ENCODE measurements around the gene CRYBB2. TPM values are rescaled to one million over a fixed set of nuclear protein-coding genes. Genes with fewer than 3 reads are reported as not detected.

The CRYBB2 gene
- total and polyA plus RNA-seq, 12 donors, result 0.24 to 1.9 (median 1.1) TPM; not detected in 8

Small RNA genes within 50 kb of the gene (small RNA-seq; reads per million reads assigned to genes)
- 0 reads per million in 2 donors for gene Z99916.2

Other genes starting within 250 kb of the CRYBB2 start
- under 1 TPM in 3 of 9 donors, not detected in 6; 0.50 to 0.88 (median 0.57) TPM for gene CRYBB3, start 19.8 kb upstream of the CRYBB2 start, total RNA-seq
- gene CRYBB3, start 19.8 kb upstream of the CRYBB2 start, polyA plus RNA-seq, result 1 to 10 TPM in 1 of 3 donors, under 1 TPM in 1, not detected in 1; 0.57 to 2.7 TPM